Bronchial epithelial cell (primary cell): ENCODE results near the gene GPR65. TPM values are rescaled to one million over a fixed set of nuclear protein-coding genes. Genes with fewer than 3 reads are reported as not detected.
A peak's percentile ranks its signal among the peaks of the same experiment; 100 is the strongest.

Experiments used
- DNase-seq: peaks from one replicate; pipeline ENCODE4 v3.0.0-alpha.2; 2010; ENCODE audit warnings: low read depth
- FAIRE-seq: peaks from 2 replicates; lab custom pipeline; 2011; peaks lifted over from hg19 to GRCh38; lab: Jason Lieb, UNC
- H3K27me3 ChIP-seq: 2 replicates; pipeline ENCODE4 v1.5.1; 2011; ENCODE audit warnings: low read length; ENCODE audit not compliant: control insufficient read depth, insufficient read depth
- H3K36me3 ChIP-seq: 2 replicates; pipeline ENCODE4 v1.5.1; 2011; ENCODE audit warnings: low read length; ENCODE audit not compliant: control insufficient read depth, insufficient read depth
- H3K4me3 ChIP-seq: 2 replicates; pipeline ENCODE4 v1.5.1; 2011; ENCODE audit warnings: mild to moderate bottlenecking, low read depth, low read length, control low read depth
- CTCF ChIP-seq: IDR thresholded peaks from 2 replicates; pipeline ENCODE4 v1.5.1; 2011; ENCODE audit warnings: mild to moderate bottlenecking, moderate library complexity, low read length, control low read depth, inconsistent platforms; ENCODE audit not compliant: insufficient read depth, severe bottlenecking
- total RNA-seq: library from RNA; depleted of rRNA; stranded (reverse); fragments of >200 nt; gene quantifications from 2 replicates; pipeline ENCODE4 v1.2.1, GENCODE V29; 2014

GPR65 gene
- total RNA-seq, 1 donor from 2014 or later = under 0.01 TPM

- no peak for FAIRE-seq
- no peak overlapping the region for H3K4me3 ChIP-seq
Observed at GRCh38 chr14:88025313-88025712, 20.4 kb downstream of the GPR65 start.

GRCh38 chr14:88026890-88027289 lies 22.0 kb downstream of the GPR65 start:
- Histone ChIP-seq H3K36me3 (no peaks in the 10 kb centered on the region), H3K27me3 (no peaks in the 10 kb centered on the region), H3K4me3 (no peak overlapping the region)
- FAIRE-seq (no peak), DNase-seq (no peak)
- no peak for TF ChIP-seq CTCF

More at GRCh38 chr14:88025313-88025712, 20.4 kb downstream of the GPR65 start:
- Histone ChIP-seq H3K27me3 (no peaks in the 10 kb centered on the region), H3K36me3 (no peaks in the 10 kb centered on the region)
- DNase-seq = no peak
- no peak for TF ChIP-seq CTCF

GRCh38 chr14:88029500-88029899 lies 24.6 kb downstream of the GPR65 start:
- DNase-seq (peak; percentile 79), FAIRE-seq (no peak)
- Histone ChIP-seq H3K27me3 (no peaks in the 10 kb centered on the region), H3K4me3 (no peak overlapping the region), H3K36me3 (no peaks in the 10 kb centered on the region)
- no peak for TF ChIP-seq CTCF

- Histone ChIP-seq H3K36me3 (no peaks in the 10 kb centered on the region), H3K27me3 (no peaks in the 10 kb centered on the region), H3K4me3 (no peak overlapping the region)
- FAIRE-seq = peak; percentile 28
- DNase-seq = no peak
- TF ChIP-seq CTCF = no peak
Observed at GRCh38 chr14:88030079-88030478, 25.1 kb downstream of the GPR65 start.

- FAIRE-seq (no peak), DNase-seq (no peak)
- no peak for TF ChIP-seq CTCF
- Histone ChIP-seq H3K4me3 (no peak overlapping the region), H3K36me3 (no peaks in the 10 kb centered on the region), H3K27me3 (peaks cover 2% of the 10 kb centered on the region)
Observed at GRCh38 chr14:88030892-88031291, 26.0 kb downstream of the GPR65 start.

- DNase-seq (no peak), FAIRE-seq (no peak)
- Histone ChIP-seq H3K4me3 (no peak overlapping the region), H3K36me3 (no peaks in the 10 kb centered on the region), H3K27me3 (peaks cover 2% of the 10 kb centered on the region)
- no peak for TF ChIP-seq CTCF
Observed at GRCh38 chr14:88032373-88032772, 27.4 kb downstream of the GPR65 start.
